ENCODE measurements around the gene DAP. TPM values are rescaled to one million over a fixed set of nuclear protein-coding genes. Genes with fewer than 3 reads are reported as not detected.

Gene DAP
- total and polyA plus RNA-seq, 10 of the 15 experiments (the other 5 are each of a cell fraction or from before 2014, with no cell fraction given), result 12.9 to 130 (median 49.9) TPM

- Histone ChIP-seq H2AFZ (ENCODE audit: control insufficient read depth, low read depth, low read length) (no peak overlapping the region), H4K20me1 (ENCODE audit: control insufficient read depth, insufficient read depth) (peaks cover 3% of the 10 kb centered on the region; the same call in 1 of the 2 replicates), H3K9me3 (replicated peaks; ENCODE audit: control insufficient read depth, insufficient read depth, low read length) (peaks cover 9% of the 10 kb centered on the region), H3K27me3 (replicated peaks in 1 of 2; ENCODE audit: control insufficient read depth in 2 of 2, insufficient read depth in 2 of 2, low read length in 1 of 2) (no peaks in the 10 kb centered on the region), H3K4me1 (ENCODE audit: control insufficient read depth, insufficient read depth, low read length) (peaks cover 6% of the 10 kb centered on the region), H3K36me3 (ENCODE audit: control insufficient read depth in 2 of 2, insufficient read depth in 2 of 2, low read length in 1 of 2) (peaks cover 12 to 34% of the 10 kb centered on the region in 2 experiments), H3K4me2 (ENCODE audit: control insufficient read depth, insufficient read depth) (no peak overlapping the region), H3K79me2 (ENCODE audit: control insufficient read depth, insufficient read depth, low read length) (peaks cover 2% of the 10 kb centered on the region), H3K27ac (ENCODE audit: control insufficient read depth, insufficient read depth) (no peak overlapping the region), H3K9ac (ENCODE audit: control insufficient read depth, insufficient read depth, low read length) (no peak overlapping the region), H3K4me3 (no peak overlapping the region)
- FAIRE-seq (no peak), ATAC-seq (no peak), DNase-seq (ENCODE audit: low read depth, low spot score) (no peak)
- intact Hi-C loops (cut with micrococcal nuclease; ENCODE audit: unreplicated experiment), result no loop called here
- BruUV-seq (replicated peaks), result no TSS peak
- TF ChIP-seq ZBED1 (IDR thresholded peaks at IDR 0.05; ENCODE audit: borderline replicate concordance), result no peak
- 98% methylated on average over 5 of the region's 5 CpGs for WGBS (ENCODE audit: insufficient coverage, insufficient replicate concordance, low lambda C conversion rate, missing lambda C conversion rate)
- SMC1A ChIA-PET (ENCODE audit: uncharacterized antibody, unreplicated experiment), result interaction anchor here (1.1 to 1.8 kb wide), 3 partner anchors 9 to 41 kb away, joined by 4 read pairs; no protein-coding TSS in a partner anchor
- CTCF ChIA-PET, result interaction anchor here (0.7 kb wide), 1 partner anchor 619 kb away, joined by 3 read pairs; no protein-coding TSS in a partner anchor
- POLR2A ChIA-PET, result interaction anchor here (0.9 kb wide), 1 partner anchor 9 kb away, joined by 3 read pairs; no protein-coding TSS in a partner anchor
- RAD21 ChIA-PET (ENCODE audit: unreplicated experiment), result no interaction called here
- in situ Hi-C loops (cut with MboI), result no loop called here
These were observed 17.5 kb downstream of the DAP start for GRCh38 chr5:10743526-10743925.

DNA sequence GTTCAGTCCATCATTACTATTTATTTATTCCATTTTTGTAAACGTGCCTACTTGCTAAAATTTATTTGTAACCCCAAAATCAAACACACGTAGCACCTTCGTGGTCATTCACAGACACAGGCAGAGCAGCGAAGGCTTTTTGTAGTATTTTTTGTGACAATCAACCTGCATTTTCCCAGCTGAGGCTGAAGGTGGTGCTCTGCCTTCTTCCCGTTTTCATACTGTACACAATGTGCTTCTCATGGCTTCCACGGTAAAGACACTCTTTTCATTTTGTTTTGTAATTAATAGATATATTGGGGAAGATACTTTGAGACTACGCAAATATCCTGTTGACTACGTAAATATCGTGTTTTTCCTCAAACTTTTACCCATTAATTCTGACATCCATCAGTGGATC, 19.4 kb downstream of the DAP start:
- H3K36me3 ChIP-seq (ENCODE audit: control insufficient read depth in 2 of 2, insufficient read depth in 2 of 2, low read length in 1 of 2), result peaks cover 7 to 30% of the 10 kb centered on the region in 2 experiments
- TF ChIP-seq NFYB (IDR thresholded peaks at IDR 0.05; ENCODE audit: insufficient read depth, low read depth, low read length) (no peak), FOXM1 (IDR thresholded peaks at IDR 0.05; ENCODE audit: low read depth, low read length) (no peak), USF1 (IDR thresholded peaks at IDR 0.05; ENCODE audit: borderline replicate concordance, extremely low read length, insufficient read depth, low read depth, low read length) (no peak)
- TF ChIP-seq, protein P1, sequence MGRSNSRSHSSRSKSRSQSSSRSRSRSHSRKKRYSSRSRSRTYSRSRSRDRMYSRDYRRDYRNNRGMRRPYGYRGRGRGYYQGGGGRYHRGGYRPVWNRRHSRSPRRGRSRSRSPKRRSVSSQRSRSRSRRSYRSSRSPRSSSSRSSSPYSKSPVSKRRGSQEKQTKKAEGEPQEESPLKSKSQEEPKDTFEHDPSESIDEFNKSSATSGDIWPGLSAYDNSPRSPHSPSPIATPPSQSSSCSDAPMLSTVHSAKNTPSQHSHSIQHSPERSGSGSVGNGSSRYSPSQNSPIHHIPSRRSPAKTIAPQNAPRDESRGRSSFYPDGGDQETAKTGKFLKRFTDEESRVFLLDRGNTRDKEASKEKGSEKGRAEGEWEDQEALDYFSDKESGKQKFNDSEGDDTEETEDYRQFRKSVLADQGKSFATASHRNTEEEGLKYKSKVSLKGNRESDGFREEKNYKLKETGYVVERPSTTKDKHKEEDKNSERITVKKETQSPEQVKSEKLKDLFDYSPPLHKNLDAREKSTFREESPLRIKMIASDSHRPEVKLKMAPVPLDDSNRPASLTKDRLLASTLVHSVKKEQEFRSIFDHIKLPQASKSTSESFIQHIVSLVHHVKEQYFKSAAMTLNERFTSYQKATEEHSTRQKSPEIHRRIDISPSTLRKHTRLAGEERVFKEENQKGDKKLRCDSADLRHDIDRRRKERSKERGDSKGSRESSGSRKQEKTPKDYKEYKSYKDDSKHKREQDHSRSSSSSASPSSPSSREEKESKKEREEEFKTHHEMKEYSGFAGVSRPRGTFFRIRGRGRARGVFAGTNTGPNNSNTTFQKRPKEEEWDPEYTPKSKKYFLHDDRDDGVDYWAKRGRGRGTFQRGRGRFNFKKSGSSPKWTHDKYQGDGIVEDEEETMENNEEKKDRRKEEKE (IDR thresholded peaks at IDR 0.05), result no peak
- no peak overlapping the region for H3K9ac ChIP-seq (ENCODE audit: control insufficient read depth, insufficient read depth, low read length)
- peaks cover 9% of the 10 kb centered on the region for H3K9me3 ChIP-seq (replicated peaks; ENCODE audit: control insufficient read depth, insufficient read depth, low read length)
- H3K27me3 ChIP-seq (replicated peaks in 1 of 2; ENCODE audit: control insufficient read depth in 2 of 2, insufficient read depth in 2 of 2, low read length in 1 of 2), result no peaks in the 10 kb centered on the region
- DNase-seq (ENCODE audit: low read depth, low spot score), result no peak
- no peak overlapping the region for H3K4me2 ChIP-seq (ENCODE audit: control insufficient read depth, insufficient read depth)
- peaks cover 3% of the 10 kb centered on the region for H3K4me1 ChIP-seq (ENCODE audit: control insufficient read depth, insufficient read depth, low read length)
- no peak overlapping the region for H3K4me3 ChIP-seq
- SMC1A ChIA-PET (ENCODE audit: uncharacterized antibody, unreplicated experiment), result interaction anchor here (1.8 kb wide), 1 partner anchor 16 kb away, joined by 5 read pairs; no protein-coding TSS in a partner anchor
- BruUV-seq (replicated peaks), result no TSS peak
- peaks cover 2% of the 10 kb centered on the region for H3K79me2 ChIP-seq (ENCODE audit: control insufficient read depth, insufficient read depth, low read length)
- H4K20me1 ChIP-seq (ENCODE audit: control insufficient read depth, insufficient read depth), result peaks cover 3% of the 10 kb centered on the region; the same call in 1 of the 2 replicates
- no peak for FAIRE-seq
- CTCF ChIA-PET, result interaction anchor here (1.3 kb wide), 1 partner anchor 13 kb away, joined by 4 read pairs; no protein-coding TSS in a partner anchor
- intact Hi-C loops (cut with micrococcal nuclease; ENCODE audit: unreplicated experiment), result no loop called here
- no peak for ATAC-seq
- WGBS (ENCODE audit: insufficient coverage, insufficient replicate concordance, low lambda C conversion rate, missing lambda C conversion rate), result 88% methylated on average over 9 of the region's 9 CpGs
- no peak overlapping the region for H3K27ac ChIP-seq (ENCODE audit: control insufficient read depth, insufficient read depth)
- no peak overlapping the region for H2AFZ ChIP-seq (ENCODE audit: control insufficient read depth, low read depth, low read length)
- POLR2A ChIA-PET, result no interaction called here
- RAD21 ChIA-PET (ENCODE audit: unreplicated experiment), result no interaction called here
- in situ Hi-C loops (cut with MboI), result no loop called here

Data from GM12878 (cell line).